ENCODE data around the gene SP9. TPM values are rescaled to one million over a fixed set of nuclear protein-coding genes. Genes with fewer than 3 reads are reported as not detected.

SP9 gene
- total RNA-seq, 2 donors from 2014 or later: not detected

GRCh38 chr2:174338147-174338605 is 3.4 kb downstream of the SP9 start:
- peaks cover 51% of the 10 kb centered on the region for H3K27me3 Mint-ChIP-seq
- peaks cover 26% of the 10 kb centered on the region for H3K36me3 Mint-ChIP-seq (ENCODE audit: low read depth)
- ATAC-seq (replicated peaks): no peak
- no peaks in the 10 kb centered on the region for H3K9me3 Mint-ChIP-seq
- peak overlapping the region; percentile 53 for H3K4me3 Mint-ChIP-seq
- no peak overlapping the region for H3K27ac Mint-ChIP-seq
- H3K4me1 Mint-ChIP-seq: peaks cover 6% of the 10 kb centered on the region

DNA sequence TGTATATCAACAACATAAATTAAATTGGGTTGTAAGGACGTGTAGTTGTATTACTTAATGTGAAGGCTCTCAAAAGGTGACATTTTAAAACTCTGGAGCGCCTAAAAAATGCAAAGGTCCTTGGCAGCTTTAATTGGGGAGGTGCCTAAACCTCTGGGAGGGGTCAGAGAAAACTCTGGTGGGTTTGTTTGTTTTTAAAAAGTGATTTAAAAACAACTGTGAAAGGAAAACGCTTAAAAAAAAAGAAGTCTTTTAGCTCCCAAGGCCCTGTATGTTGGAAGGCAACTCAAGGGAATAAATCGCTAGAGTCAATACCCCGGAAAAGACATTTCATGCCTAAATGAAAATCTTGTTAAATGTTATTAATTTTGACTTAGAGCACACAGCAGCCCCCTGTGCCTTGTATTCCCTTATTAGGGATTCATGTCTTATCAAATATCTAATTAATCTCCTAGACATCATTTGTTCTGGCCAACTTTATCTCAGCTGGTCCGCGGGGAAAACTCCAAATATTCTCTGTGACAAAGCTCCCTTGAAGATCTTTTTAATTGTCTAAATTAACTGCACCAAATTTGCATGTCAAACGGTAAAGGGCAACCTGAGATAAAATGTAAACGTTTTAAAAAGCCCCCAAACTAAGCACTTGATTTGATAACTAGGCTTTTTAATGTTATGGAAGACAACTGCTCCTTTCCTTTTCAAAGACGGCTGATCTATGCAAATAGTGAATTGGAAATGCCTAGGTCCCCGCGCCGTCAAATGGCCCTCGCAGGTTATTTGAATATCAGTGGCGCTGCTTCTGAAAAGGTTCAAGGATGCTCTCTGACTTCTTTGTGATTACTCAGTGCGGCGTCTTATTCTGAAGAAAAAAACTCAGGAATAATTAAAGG is 4.2 kb downstream of the SP9 start:
- peaks cover 49% of the 10 kb centered on the region for H3K27me3 Mint-ChIP-seq
- peaks cover 10% of the 10 kb centered on the region for H3K4me1 Mint-ChIP-seq
- no peaks in the 10 kb centered on the region for H3K9me3 Mint-ChIP-seq
- peaks cover 26% of the 10 kb centered on the region for H3K36me3 Mint-ChIP-seq (ENCODE audit: low read depth)
- H3K4me3 Mint-ChIP-seq: no peak overlapping the region
- no peak for ATAC-seq (replicated peaks)
- no peak overlapping the region for H3K27ac Mint-ChIP-seq

DNA sequence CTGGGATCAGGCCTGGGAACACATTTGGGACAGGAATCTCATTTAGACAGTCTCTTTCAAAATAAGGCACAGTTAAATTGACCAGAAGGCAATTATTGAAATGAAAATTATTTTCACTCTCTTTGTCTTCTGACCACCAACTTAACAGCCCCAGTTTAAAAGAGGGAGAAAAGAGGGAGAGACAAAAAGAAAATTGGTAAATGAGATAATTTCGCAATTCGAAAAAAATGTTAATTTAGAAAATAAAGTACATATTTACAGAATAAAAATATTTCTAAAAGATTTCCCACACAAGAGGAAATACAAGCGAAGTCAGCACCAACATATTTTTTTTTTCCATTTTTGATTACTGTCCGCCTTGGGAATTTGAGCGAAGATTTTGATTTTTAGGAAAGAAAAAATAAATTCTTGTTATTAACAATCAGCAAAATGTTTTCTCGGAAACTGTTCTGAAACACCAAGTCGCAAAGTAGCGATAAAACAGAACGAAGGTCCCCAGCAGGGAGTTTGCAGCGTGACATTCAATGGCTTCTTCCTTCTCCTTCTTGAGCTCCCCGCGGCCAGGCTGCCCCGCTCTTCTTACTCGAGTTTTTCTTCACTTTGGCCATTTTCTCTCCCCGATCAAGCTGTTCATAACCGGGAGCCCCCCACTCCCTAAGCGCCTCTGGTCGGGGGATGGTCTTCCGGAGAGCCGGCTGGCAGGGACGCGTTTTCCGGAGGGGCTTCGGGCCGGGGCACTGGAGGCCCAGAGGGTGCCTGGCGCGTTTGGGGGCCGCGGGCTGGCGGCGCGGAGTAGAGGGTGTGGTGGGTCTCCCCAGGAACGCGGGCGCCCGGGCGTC is 5.0 kb downstream of the SP9 start:
- no peak for ATAC-seq (replicated peaks)
- Mint-ChIP-seq H3K27me3 (peaks cover 51% of the 10 kb centered on the region), H3K27ac (no peak overlapping the region), H3K36me3 (ENCODE audit: low read depth) (peaks cover 23% of the 10 kb centered on the region), H3K4me1 (peaks cover 10% of the 10 kb centered on the region), H3K4me3 (no peak overlapping the region), H3K9me3 (no peaks in the 10 kb centered on the region)

DNA sequence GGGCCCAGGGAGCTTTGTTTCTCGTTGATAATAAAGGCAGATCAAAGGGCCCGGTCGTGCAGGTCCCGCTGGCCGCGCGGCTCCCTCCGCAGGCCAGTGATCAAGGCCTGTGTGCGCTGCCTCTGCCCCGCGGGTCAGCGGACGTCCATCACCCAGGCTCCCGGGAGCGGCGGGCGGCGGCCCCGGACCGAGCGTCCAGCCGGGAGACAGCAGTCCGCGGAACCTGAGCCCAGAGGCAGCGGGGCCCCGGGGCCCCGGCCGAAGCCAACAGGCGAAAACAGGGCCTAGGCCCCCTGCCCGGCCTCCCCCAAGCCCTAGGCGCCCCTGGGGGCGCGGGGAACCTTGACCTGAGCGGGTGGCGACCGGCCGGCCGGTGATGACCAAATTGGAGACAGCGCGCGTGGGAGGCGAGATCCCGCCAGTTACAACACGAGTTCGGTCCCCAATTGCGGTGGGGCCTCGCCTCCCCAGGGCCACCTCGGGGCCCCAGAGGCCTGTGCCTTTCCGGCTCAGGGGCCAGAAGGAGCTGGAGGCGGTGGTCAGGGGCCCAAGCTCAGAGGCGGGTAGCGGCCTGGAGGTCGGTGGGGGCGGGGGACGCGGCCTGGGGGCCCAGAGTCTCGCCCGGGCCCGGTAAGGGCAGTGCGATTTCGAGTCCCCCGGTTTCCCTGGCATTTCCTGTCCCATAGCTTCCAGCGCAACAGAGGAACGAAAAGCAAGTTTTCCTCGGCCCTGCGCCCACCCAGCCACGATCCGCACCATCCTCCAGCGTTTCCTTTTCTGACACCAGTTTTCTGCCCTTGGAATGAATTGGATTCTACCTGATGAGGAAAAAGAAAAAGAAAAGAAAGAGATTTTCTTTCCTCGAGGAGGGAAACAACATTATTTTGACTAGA is 5.9 kb downstream of the SP9 start:
- peaks cover 17% of the 10 kb centered on the region for H3K36me3 Mint-ChIP-seq (ENCODE audit: low read depth)
- no peak for ATAC-seq (replicated peaks)
- no peak overlapping the region for H3K27ac Mint-ChIP-seq
- H3K4me1 Mint-ChIP-seq: peaks cover 10% of the 10 kb centered on the region
- no peaks in the 10 kb centered on the region for H3K9me3 Mint-ChIP-seq
- peak overlapping the region; percentile 49 for H3K4me3 Mint-ChIP-seq
- H3K27me3 Mint-ChIP-seq: peaks cover 50% of the 10 kb centered on the region

- Mint-ChIP-seq H3K4me3 (peak overlapping the region; percentile 49), H3K4me1 (peaks cover 10% of the 10 kb centered on the region), H3K27ac (no peak overlapping the region), H3K36me3 (ENCODE audit: low read depth) (peaks cover 18% of the 10 kb centered on the region), H3K27me3 (peaks cover 50% of the 10 kb centered on the region), H3K9me3 (no peaks in the 10 kb centered on the region)
- ATAC-seq (replicated peaks): peak; percentile 81
Observed at GRCh38 chr2:174341293-174341994, 6.7 kb downstream of the SP9 start.

- H3K9me3 Mint-ChIP-seq: no peaks in the 10 kb centered on the region
- no peak overlapping the region for H3K27ac Mint-ChIP-seq
Observed at GRCh38 chr2:174341995-174342685, 7.4 kb downstream of the SP9 start.

GRCh38 chr2:174342686-174343342 is 8.1 kb downstream of the SP9 start:
- peaks cover 30% of the 10 kb centered on the region for H3K36me3 Mint-ChIP-seq (ENCODE audit: low read depth)
- H3K27me3 Mint-ChIP-seq: peaks cover 46% of the 10 kb centered on the region
- peaks cover 10% of the 10 kb centered on the region for H3K4me1 Mint-ChIP-seq
- ATAC-seq (replicated peaks): no peak
- no peaks in the 10 kb centered on the region for H3K9me3 Mint-ChIP-seq
- H3K27ac Mint-ChIP-seq: no peak overlapping the region
- peak overlapping the region; percentile 58 for H3K4me3 Mint-ChIP-seq

More at GRCh38 chr2:174341995-174342685, 7.4 kb downstream of the SP9 start:
- H3K4me3 Mint-ChIP-seq: peak overlapping the region; percentile 58
- peaks cover 50% of the 10 kb centered on the region for H3K27me3 Mint-ChIP-seq
- H3K36me3 Mint-ChIP-seq (ENCODE audit: low read depth): peaks cover 25% of the 10 kb centered on the region
- H3K4me1 Mint-ChIP-seq: peaks cover 10% of the 10 kb centered on the region
- no peak for ATAC-seq (replicated peaks)

DNA sequence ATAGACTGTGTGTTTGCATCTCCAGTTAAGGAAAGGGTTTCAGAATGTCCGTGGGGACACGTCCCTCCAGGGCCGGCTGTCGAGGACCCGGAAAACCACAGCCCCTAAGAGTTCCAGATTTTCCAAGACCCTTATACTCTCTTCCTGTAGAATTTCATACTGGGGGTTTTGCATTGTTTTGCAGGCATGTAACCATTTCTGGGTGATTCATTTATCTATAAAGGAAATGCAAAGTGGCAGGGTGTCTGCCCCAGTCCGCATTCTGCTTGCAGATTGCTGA is 8.5 kb downstream of the SP9 start:
- peaks cover 44% of the 10 kb centered on the region for H3K27me3 Mint-ChIP-seq
- peaks cover 31% of the 10 kb centered on the region for H3K36me3 Mint-ChIP-seq (ENCODE audit: low read depth)
- no peak overlapping the region for H3K27ac Mint-ChIP-seq
- no peak for ATAC-seq (replicated peaks)
- no peaks in the 10 kb centered on the region for H3K9me3 Mint-ChIP-seq
- H3K4me3 Mint-ChIP-seq: peak overlapping the region; percentile 58
- H3K4me1 Mint-ChIP-seq: peaks cover 10% of the 10 kb centered on the region

- no peak for ATAC-seq (replicated peaks)
- no peaks in the 10 kb centered on the region for H3K9me3 Mint-ChIP-seq
- H3K27ac Mint-ChIP-seq: no peak overlapping the region
- H3K36me3 Mint-ChIP-seq (ENCODE audit: low read depth): peaks cover 37% of the 10 kb centered on the region
- peaks cover 44% of the 10 kb centered on the region for H3K27me3 Mint-ChIP-seq
- peaks cover 10% of the 10 kb centered on the region for H3K4me1 Mint-ChIP-seq
- H3K4me3 Mint-ChIP-seq: peak overlapping the region; percentile 58
Observed at GRCh38 chr2:174343623-174344455, 9.1 kb downstream of the SP9 start.

DNA sequence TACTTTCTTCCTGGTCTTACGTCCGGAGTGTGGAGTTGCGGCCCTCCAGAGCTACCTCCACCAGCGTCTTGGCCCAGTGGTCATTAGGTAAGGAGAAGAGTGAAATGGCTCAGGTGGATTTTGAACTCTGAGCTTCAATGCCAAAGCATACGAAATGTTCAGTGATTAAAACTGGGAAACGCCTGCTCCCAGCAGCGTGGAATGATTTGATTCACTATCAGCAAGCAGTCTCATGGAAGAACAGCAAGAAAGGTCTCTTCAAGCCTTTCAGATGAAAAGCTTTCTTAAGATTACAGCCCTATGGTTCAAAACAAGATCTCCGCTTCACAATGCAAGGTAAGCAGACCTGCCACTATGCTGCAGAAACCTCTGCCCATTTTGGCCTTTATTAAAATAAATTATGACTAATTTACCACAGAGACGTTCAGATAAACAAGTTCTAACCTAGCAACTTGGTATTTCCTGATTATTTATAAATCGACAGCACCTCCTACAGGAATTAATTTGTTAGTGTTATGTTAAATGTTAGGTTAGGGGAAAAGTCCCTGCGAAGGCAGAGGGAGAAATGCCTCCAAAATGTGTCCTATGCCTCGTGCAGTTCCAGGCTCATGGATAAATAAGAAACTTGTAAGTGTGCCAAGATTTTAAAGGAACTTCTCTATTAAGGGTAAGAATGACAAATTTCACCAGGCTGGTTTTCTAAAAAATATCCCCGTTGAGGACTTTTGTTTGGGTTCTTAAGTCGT is 10.1 kb downstream of the SP9 start:
- no peak overlapping the region for H3K4me3 Mint-ChIP-seq
- H3K36me3 Mint-ChIP-seq (ENCODE audit: low read depth): peaks cover 45% of the 10 kb centered on the region
- peaks cover 36% of the 10 kb centered on the region for H3K27me3 Mint-ChIP-seq
- H3K9me3 Mint-ChIP-seq: no peaks in the 10 kb centered on the region
- no peak overlapping the region for H3K27ac Mint-ChIP-seq
- no peak for ATAC-seq (replicated peaks)
- H3K4me1 Mint-ChIP-seq: peaks cover 10% of the 10 kb centered on the region

DNA sequence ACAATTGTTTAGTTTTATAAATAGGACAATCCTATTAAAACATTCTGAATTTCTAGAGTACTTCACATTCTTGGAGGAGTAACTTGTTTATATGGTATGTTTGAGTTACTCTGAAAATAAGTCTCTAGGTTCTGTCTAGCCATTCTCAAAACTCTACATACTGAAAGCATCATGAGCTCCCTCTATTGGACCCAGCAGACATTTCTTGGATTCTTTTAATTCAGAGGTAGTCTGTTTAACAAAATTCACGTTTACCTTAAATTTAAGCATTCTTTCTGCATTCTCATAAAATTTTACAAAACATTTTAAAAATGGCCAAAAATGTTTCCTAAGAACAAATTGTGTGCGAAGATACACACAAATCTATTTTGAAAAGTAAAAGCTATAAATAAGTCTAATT is 15.3 kb downstream of the SP9 start:
- H3K36me3 Mint-ChIP-seq (ENCODE audit: low read depth): peaks cover 67% of the 10 kb centered on the region

More for the DNA sequence above, 15.3 kb downstream of the SP9 start:
- no peaks in the 10 kb centered on the region for H3K4me1 Mint-ChIP-seq
- no peak overlapping the region for H3K27ac Mint-ChIP-seq
- ATAC-seq (replicated peaks): no peak
- peaks cover 3% of the 10 kb centered on the region for H3K27me3 Mint-ChIP-seq
- no peak overlapping the region for H3K4me3 Mint-ChIP-seq
- no peaks in the 10 kb centered on the region for H3K9me3 Mint-ChIP-seq

Measured in activated T-helper 17 cell treated with anti-CD3 and anti-CD28 coated beads, Interleukin-2, amount 50 U/mL, for 72 hours (primary cell).